ENCODE measurements around the gene ANKMY1. TPM values are rescaled to one million over a fixed set of nuclear protein-coding genes. Genes with fewer than 3 reads are reported as not detected.

The ANKMY1 gene
- total RNA-seq, 1 donor from 2014 or later = 25.1 TPM

GRCh38 chr2:240465268-240465764, 92.5 kb downstream of the ANKMY1 start:
- Mint-ChIP-seq H3K36me3 (ENCODE audit: low read depth) (no peaks in the 10 kb centered on the region), H3K27ac (no peak overlapping the region), H3K9me3 (no peaks in the 10 kb centered on the region), H3K27me3 (ENCODE audit: low read depth) (no peaks in the 10 kb centered on the region), H3K4me1 (ENCODE audit: low read depth) (no peaks in the 10 kb centered on the region), H3K4me3 (ENCODE audit: low read depth) (no peak overlapping the region)
- intact Hi-C loops (cut with micrococcal nuclease) = no loop called here
- DNase-seq (ENCODE audit: low spot score) = no peak

GRCh38 chr2:240464514-240465241, 93.1 kb downstream of the ANKMY1 start:
- H3K27ac Mint-ChIP-seq = no peak overlapping the region
- H3K36me3 Mint-ChIP-seq (ENCODE audit: low read depth) = no peaks in the 10 kb centered on the region
- H3K4me3 Mint-ChIP-seq (ENCODE audit: low read depth) = no peak overlapping the region
- DNase-seq (ENCODE audit: low spot score) = no peak
- H3K27me3 Mint-ChIP-seq (ENCODE audit: low read depth) = no peaks in the 10 kb centered on the region
- no peaks in the 10 kb centered on the region for H3K4me1 Mint-ChIP-seq (ENCODE audit: low read depth)
- intact Hi-C loops (cut with micrococcal nuclease) = no loop called here
- H3K9me3 Mint-ChIP-seq = no peaks in the 10 kb centered on the region

- Mint-ChIP-seq H3K4me1 (ENCODE audit: low read depth) (no peaks in the 10 kb centered on the region), H3K27me3 (ENCODE audit: low read depth) (no peaks in the 10 kb centered on the region), H3K4me3 (ENCODE audit: low read depth) (no peak overlapping the region), H3K36me3 (ENCODE audit: low read depth) (no peaks in the 10 kb centered on the region), H3K27ac (no peak overlapping the region), H3K9me3 (no peaks in the 10 kb centered on the region)
- no peak for DNase-seq (ENCODE audit: low spot score)
- intact Hi-C loops (cut with micrococcal nuclease) = no loop called here
Measured at GRCh38 chr2:240463866-240464481, 93.8 kb downstream of the ANKMY1 start.

GRCh38 chr2:240463274-240463865, 94.4 kb downstream of the ANKMY1 start:
- Mint-ChIP-seq H3K36me3 (ENCODE audit: low read depth) (no peaks in the 10 kb centered on the region), H3K4me3 (ENCODE audit: low read depth) (no peak overlapping the region), H3K9me3 (no peaks in the 10 kb centered on the region), H3K27me3 (ENCODE audit: low read depth) (no peaks in the 10 kb centered on the region), H3K4me1 (ENCODE audit: low read depth) (no peaks in the 10 kb centered on the region), H3K27ac (no peak overlapping the region)
- intact Hi-C loops (cut with micrococcal nuclease) = no loop called here
- DNase-seq (ENCODE audit: low spot score) = no peak

- DNase-seq (ENCODE audit: low spot score) = no peak
- no peaks in the 10 kb centered on the region for H3K27me3 Mint-ChIP-seq (ENCODE audit: low read depth)
- intact Hi-C loops (cut with micrococcal nuclease) = no loop called here
- no peaks in the 10 kb centered on the region for H3K36me3 Mint-ChIP-seq (ENCODE audit: low read depth)
- H3K4me3 Mint-ChIP-seq (ENCODE audit: low read depth) = no peak overlapping the region
- H3K4me1 Mint-ChIP-seq (ENCODE audit: low read depth) = no peaks in the 10 kb centered on the region
- H3K9me3 Mint-ChIP-seq = no peaks in the 10 kb centered on the region
- H3K27ac Mint-ChIP-seq = no peak overlapping the region
Measured at GRCh38 chr2:240462707-240463273, 95.0 kb downstream of the ANKMY1 start.

- DNase-seq (ENCODE audit: low spot score) = no peak
- no peaks in the 10 kb centered on the region for H3K4me1 Mint-ChIP-seq (ENCODE audit: low read depth)
- intact Hi-C loops (cut with micrococcal nuclease) = no loop called here
- no peak overlapping the region for H3K27ac Mint-ChIP-seq
- H3K27me3 Mint-ChIP-seq (ENCODE audit: low read depth) = no peaks in the 10 kb centered on the region
- H3K9me3 Mint-ChIP-seq = no peaks in the 10 kb centered on the region
- H3K4me3 Mint-ChIP-seq (ENCODE audit: low read depth) = no peak overlapping the region
- no peaks in the 10 kb centered on the region for H3K36me3 Mint-ChIP-seq (ENCODE audit: low read depth)
Measured at GRCh38 chr2:240462073-240462706, 95.6 kb downstream of the ANKMY1 start.

- DNase-seq (ENCODE audit: low spot score) = no peak
- intact Hi-C loops (cut with micrococcal nuclease) = no loop called here
- Mint-ChIP-seq H3K4me1 (ENCODE audit: low read depth) (no peaks in the 10 kb centered on the region), H3K27ac (no peak overlapping the region), H3K27me3 (ENCODE audit: low read depth) (peaks cover 3% of the 10 kb centered on the region), H3K4me3 (ENCODE audit: low read depth) (no peak overlapping the region), H3K36me3 (ENCODE audit: low read depth) (no peaks in the 10 kb centered on the region), H3K9me3 (no peaks in the 10 kb centered on the region)
Measured at GRCh38 chr2:240461471-240462072, 96.2 kb downstream of the ANKMY1 start.

GRCh38 chr2:240460781-240461431, 96.9 kb downstream of the ANKMY1 start:
- Mint-ChIP-seq H3K4me1 (ENCODE audit: low read depth) (no peaks in the 10 kb centered on the region), H3K27me3 (ENCODE audit: low read depth) (peaks cover 5% of the 10 kb centered on the region), H3K9me3 (no peaks in the 10 kb centered on the region), H3K27ac (no peak overlapping the region), H3K4me3 (ENCODE audit: low read depth) (no peak overlapping the region), H3K36me3 (ENCODE audit: low read depth) (no peaks in the 10 kb centered on the region)
- DNase-seq (ENCODE audit: low spot score) = no peak
- intact Hi-C loops (cut with micrococcal nuclease) = no loop called here

- no peaks in the 10 kb centered on the region for H3K4me1 Mint-ChIP-seq (ENCODE audit: low read depth)
- peaks cover 5% of the 10 kb centered on the region for H3K27me3 Mint-ChIP-seq (ENCODE audit: low read depth)
- H3K9me3 Mint-ChIP-seq = no peaks in the 10 kb centered on the region
- H3K27ac Mint-ChIP-seq = no peak overlapping the region
- no peaks in the 10 kb centered on the region for H3K36me3 Mint-ChIP-seq (ENCODE audit: low read depth)
- H3K4me3 Mint-ChIP-seq (ENCODE audit: low read depth) = no peak overlapping the region
- intact Hi-C loops (cut with micrococcal nuclease) = no loop called here
- DNase-seq (ENCODE audit: low spot score) = no peak
Measured at GRCh38 chr2:240460253-240460711, 97.5 kb downstream of the ANKMY1 start.

GRCh38 chr2:240459401-240460252, 98.2 kb downstream of the ANKMY1 start:
- H3K27ac Mint-ChIP-seq = no peak overlapping the region
- intact Hi-C loops (cut with micrococcal nuclease) = no loop called here
- peaks cover 11% of the 10 kb centered on the region for H3K27me3 Mint-ChIP-seq (ENCODE audit: low read depth)
- H3K36me3 Mint-ChIP-seq (ENCODE audit: low read depth) = no peaks in the 10 kb centered on the region
- H3K4me3 Mint-ChIP-seq (ENCODE audit: low read depth) = no peak overlapping the region
- no peaks in the 10 kb centered on the region for H3K9me3 Mint-ChIP-seq
- no peaks in the 10 kb centered on the region for H3K4me1 Mint-ChIP-seq (ENCODE audit: low read depth)
- no peak for DNase-seq (ENCODE audit: low spot score)

GRCh38 chr2:240458900-240459391, 98.8 kb downstream of the ANKMY1 start:
- no peaks in the 10 kb centered on the region for H3K9me3 Mint-ChIP-seq
- DNase-seq (ENCODE audit: low spot score) = no peak
- intact Hi-C loops (cut with micrococcal nuclease) = no loop called here

More at GRCh38 chr2:240458900-240459391, 98.8 kb downstream of the ANKMY1 start:
- peaks cover 18% of the 10 kb centered on the region for H3K27me3 Mint-ChIP-seq (ENCODE audit: low read depth)
- H3K27ac Mint-ChIP-seq = no peak overlapping the region
- no peak overlapping the region for H3K4me3 Mint-ChIP-seq (ENCODE audit: low read depth)
- no peaks in the 10 kb centered on the region for H3K4me1 Mint-ChIP-seq (ENCODE audit: low read depth)
- no peaks in the 10 kb centered on the region for H3K36me3 Mint-ChIP-seq (ENCODE audit: low read depth)
